ENCODE measurements around the gene JAML. TPM values are rescaled to one million over a fixed set of nuclear protein-coding genes. Genes with fewer than 3 reads are reported as not detected.

JAML gene
- total and polyA plus RNA-seq, 2 of the 13 experiments (the other 11 are each of a cell fraction or from before 2014, with no cell fraction given) = 2.0 to 3.3 TPM

GRCh38 chr11:118213781-118214180, 11.0 kb downstream of the JAML start (continued):
- TF ChIP-seq, protein P1, sequence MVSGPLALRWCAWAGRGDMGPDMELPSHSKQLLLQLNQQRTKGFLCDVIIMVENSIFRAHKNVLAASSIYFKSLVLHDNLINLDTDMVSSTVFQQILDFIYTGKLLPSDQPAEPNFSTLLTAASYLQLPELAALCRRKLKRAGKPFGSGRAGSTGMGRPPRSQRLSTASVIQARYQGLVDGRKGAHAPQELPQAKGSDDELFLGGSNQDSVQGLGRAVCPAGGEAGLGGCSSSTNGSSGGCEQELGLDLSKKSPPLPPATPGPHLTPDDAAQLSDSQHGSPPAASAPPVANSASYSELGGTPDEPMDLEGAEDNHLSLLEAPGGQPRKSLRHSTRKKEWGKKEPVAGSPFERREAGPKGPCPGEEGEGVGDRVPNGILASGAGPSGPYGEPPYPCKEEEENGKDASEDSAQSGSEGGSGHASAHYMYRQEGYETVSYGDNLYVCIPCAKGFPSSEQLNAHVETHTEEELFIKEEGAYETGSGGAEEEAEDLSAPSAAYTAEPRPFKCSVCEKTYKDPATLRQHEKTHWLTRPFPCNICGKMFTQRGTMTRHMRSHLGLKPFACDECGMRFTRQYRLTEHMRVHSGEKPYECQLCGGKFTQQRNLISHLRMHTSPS (CRISPR knock-in tag; IDR thresholded peaks at IDR 0.05; ENCODE audit: low read depth) = no peak
- TF ChIP-seq RFXAP (CRISPR knock-in tag; IDR thresholded peaks at IDR 0.05; ENCODE audit: borderline replicate concordance) (no peak), SATB2 (CRISPR knock-in tag; IDR thresholded peaks at IDR 0.05) (no peak), HOXA3 (CRISPR knock-in tag; IDR thresholded peaks at IDR 0.05) (peak; percentile 32; the same call in 1 of the 2 replicates), ZNF17 (CRISPR knock-in tag; IDR thresholded peaks at IDR 0.05) (no peak), NPAS2 (CRISPR knock-in tag; IDR thresholded peaks at IDR 0.05; ENCODE audit: borderline replicate concordance) (no peak), ZFP1 (CRISPR knock-in tag; IDR thresholded peaks at IDR 0.05) (no peak), NFIC (IDR thresholded peaks at IDR 0.05; ENCODE audit: low read length) (0 out of 2 replicates have a peak, but pooled peaks have one; percentile 49), MED1 (CRISPR knock-in tag; IDR thresholded peaks at IDR 0.05) (peak; percentile 89), FOXJ3 (CRISPR knock-in tag; IDR thresholded peaks at IDR 0.05; ENCODE audit: borderline replicate concordance) (peak; percentile 31; the same call in 1 of the 2 replicates), ZNF484 (CRISPR knock-in tag; IDR thresholded peaks at IDR 0.05; ENCODE audit: borderline replicate concordance, low read depth) (no peak), ZNF503 (CRISPR knock-in tag; IDR thresholded peaks at IDR 0.05) (0 out of 2 replicates have a peak, but pooled peaks have one; percentile 22), PAXIP1 (CRISPR knock-in tag; conservative IDR thresholded peaks at IDR 0.05) (peak; percentile 62), ZNF607 (CRISPR knock-in tag; IDR thresholded peaks at IDR 0.05; ENCODE audit: borderline replicate concordance) (no peak), ZMYM4 (CRISPR knock-in tag; IDR thresholded peaks at IDR 0.05) (no peak), NFE2L2 (IDR thresholded peaks at IDR 0.05; ENCODE audit: low read length) (peak; percentile 69; the same call in 1 of the 2 replicates), FOXP1 (IDR thresholded peaks at IDR 0.05) (no peak), FOXP1 (CRISPR knock-in tag; IDR thresholded peaks at IDR 0.05) (peak; percentile 51; the same call in 1 of the 2 replicates), GATAD2A (CRISPR knock-in tag; IDR thresholded peaks at IDR 0.05) (no peak; the same call in 1 of the 2 replicates)
- TF ChIP-seq, protein P2, sequence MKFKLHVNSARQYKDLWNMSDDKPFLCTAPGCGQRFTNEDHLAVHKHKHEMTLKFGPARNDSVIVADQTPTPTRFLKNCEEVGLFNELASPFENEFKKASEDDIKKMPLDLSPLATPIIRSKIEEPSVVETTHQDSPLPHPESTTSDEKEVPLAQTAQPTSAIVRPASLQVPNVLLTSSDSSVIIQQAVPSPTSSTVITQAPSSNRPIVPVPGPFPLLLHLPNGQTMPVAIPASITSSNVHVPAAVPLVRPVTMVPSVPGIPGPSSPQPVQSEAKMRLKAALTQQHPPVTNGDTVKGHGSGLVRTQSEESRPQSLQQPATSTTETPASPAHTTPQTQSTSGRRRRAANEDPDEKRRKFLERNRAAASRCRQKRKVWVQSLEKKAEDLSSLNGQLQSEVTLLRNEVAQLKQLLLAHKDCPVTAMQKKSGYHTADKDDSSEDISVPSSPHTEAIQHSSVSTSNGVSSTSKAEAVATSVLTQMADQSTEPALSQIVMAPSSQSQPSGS (CRISPR knock-in tag; IDR thresholded peaks at IDR 0.05) = no peak
- TF ChIP-seq, protein P3, sequence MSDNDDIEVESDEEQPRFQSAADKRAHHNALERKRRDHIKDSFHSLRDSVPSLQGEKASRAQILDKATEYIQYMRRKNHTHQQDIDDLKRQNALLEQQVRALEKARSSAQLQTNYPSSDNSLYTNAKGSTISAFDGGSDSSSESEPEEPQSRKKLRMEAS (IDR thresholded peaks at IDR 0.05) = no peak
